TTC549 (cell line): Measurements from ENCODE around the gene RAB39B.
"Not testable (repeated sequence)": the region's sequence is repeated elsewhere in the genome, so short reads cannot be mapped to it uniquely, and the experiment has no call there.

Experiments
- FAIRE-seq: peaks from 2 replicates; lab custom pipeline; 2012; peaks lifted over from hg19 to GRCh38; lab: Jason Lieb, UNC

Gene RAB39B, protein sequence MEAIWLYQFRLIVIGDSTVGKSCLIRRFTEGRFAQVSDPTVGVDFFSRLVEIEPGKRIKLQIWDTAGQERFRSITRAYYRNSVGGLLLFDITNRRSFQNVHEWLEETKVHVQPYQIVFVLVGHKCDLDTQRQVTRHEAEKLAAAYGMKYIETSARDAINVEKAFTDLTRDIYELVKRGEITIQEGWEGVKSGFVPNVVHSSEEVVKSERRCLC

GRCh38 chrX:155263854-155264628, at the start of gene RAB39B:
RAB39B (minus strand) TSS chrX:155264491; CDS start chrX:155264288, 203 bp downstream.
- no peak for FAIRE-seq

DNA sequence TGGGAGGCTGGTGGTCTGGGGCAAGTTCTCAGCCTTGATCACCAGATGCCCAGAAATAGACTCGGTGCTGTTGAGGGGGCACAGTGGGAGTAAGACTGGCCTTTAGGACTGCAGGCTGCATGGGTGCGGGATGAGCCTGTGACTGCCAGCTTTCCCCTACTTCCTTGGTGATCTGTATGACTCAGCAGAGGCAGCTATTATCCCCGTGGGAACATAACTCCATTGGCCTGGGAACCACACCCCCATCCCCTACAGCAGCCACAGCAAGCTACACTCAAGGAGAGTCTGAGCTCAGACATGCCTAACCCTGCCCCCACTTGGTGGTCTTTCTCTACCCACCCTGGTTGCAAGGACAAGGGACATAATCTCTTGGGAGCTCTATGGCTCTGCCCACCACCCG, 49.5 kb upstream of the RAB39B start:
- FAIRE-seq = no peak

- FAIRE-seq = no peak
These were observed 29.5 kb upstream of the RAB39B start for GRCh38 chrX:155293771-155294170.

DNA sequence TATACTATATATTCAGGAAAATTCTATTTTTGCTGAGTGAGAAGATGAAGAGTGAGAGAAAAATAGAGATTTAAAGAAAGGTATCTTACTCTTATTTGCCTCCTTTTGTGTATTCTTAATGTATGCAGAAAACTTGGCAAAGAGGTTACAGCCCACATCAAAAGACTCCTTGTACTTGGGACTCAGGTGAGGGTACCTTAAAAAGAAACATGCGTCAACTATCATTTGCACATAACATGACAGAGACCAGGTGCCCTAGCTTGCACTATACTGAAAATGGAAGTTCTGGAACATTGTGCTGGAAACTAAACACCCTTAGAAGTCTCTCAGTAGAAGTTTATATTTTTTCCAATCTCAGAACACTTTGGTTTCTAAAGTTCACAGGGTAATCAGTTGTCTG, 15.6 kb upstream of the RAB39B start:
- FAIRE-seq = no peak

- FAIRE-seq = no peak
These were observed 6.7 kb upstream of the RAB39B start for GRCh38 chrX:155270969-155271368.

DNA sequence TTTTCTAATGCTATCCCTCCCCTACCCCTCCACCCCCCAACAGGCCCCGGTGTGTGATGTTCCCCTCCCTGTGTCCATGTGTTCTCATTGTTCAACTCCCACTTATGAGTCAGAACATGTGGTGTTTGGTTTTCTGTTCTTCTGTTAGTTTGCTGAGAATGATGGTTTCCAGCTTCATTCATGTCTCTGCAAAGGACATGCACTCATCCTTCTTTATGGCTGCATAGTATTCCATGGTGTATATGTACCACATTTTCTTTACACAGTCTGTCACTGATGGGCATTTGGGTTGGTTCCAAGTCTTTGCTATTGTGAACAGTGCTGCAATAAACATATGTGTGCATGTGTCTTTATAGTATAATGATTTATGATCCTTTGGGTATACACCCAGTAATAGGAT, 3.7 kb upstream of the RAB39B start:
- not testable (repeated sequence) for FAIRE-seq

- no peak for FAIRE-seq
These were observed 2.1 kb upstream of the RAB39B start for GRCh38 chrX:155266439-155266838.

DNA sequence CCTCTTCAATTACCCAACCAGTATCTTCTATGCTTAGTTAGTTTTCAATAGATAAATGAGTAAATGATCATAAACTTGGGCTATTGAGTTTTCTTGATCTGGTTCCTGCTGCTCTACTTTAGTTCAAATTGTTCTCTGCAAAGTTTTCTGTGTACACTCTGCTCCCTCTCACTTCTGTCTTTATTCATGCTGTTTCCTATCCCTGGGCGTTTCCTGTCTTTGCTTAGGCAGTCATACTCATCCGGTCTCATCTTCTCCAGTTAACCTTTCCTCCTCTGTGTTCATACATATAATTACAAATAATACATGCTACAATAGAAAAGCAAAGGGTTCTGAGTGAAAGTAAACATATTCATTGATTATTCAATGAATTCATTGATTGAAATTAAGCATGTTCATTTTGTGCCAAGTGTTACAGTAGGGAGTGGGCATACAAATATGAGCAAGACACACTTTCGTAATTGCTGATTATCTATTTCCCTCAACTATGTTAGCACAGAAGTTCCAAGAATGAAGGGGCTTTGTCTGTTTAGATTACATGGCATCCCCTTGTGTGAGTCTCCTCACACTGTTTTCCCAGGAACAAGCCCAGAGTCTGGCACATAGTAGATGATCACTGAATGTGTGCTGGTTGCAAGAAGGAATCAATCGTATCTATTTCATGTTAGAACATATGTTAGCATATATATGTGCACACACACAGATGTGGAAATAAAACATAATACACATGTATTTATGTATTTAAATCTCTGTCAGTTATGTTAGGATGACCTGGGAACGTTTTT, 1.1 kb downstream of the RAB39B start:
- FAIRE-seq = no peak

DNA sequence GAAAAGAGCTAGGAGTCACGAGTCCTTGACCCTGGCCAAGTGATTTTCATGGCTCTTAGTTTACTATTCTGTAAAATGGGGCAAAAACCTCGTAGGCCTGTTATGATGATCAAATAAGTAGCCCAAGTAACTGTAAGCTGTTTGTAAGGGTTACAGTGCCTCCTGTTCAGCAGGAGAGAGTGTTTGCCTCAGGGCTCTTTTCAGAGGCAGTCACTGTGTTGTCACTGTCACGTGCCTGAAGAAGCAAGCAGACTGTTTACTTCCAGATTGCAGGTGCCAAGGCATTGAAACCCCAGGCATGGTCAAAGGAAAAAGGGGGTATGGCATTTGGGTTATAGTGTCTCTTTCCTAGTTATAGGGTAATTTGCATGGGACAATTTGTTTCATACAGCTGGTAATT, 4.5 kb downstream of the RAB39B start:
- FAIRE-seq = no peak

- FAIRE-seq = no peak
These were observed 12.9 kb downstream of the RAB39B start for GRCh38 chrX:155251391-155251790.

GRCh38 chrX:155247497-155247896, 16.8 kb downstream of the RAB39B start:
- no peak for FAIRE-seq

GRCh38 chrX:155246748-155247147, 17.5 kb downstream of the RAB39B start:
- FAIRE-seq = no peak

DNA sequence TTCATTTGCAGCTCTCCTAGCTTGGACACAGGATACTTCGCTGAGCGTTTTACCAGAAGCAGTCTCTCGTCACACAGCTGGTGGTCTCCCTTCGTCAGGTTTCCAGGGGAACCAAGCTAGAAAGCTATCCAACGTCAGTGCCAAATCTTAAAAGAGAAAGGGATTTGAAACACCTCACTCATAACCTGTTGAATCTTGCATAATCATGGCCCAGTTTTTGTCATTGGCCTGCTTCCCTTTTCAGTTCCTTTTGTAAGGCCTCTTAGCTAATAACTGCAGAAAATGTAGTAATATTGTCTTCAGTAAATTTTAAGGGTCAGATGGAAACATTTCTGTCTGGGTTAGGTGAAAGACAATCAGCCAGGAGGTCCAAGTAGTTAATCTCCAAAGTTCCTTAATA, 22.0 kb downstream of the RAB39B start:
- FAIRE-seq = no peak

DNA sequence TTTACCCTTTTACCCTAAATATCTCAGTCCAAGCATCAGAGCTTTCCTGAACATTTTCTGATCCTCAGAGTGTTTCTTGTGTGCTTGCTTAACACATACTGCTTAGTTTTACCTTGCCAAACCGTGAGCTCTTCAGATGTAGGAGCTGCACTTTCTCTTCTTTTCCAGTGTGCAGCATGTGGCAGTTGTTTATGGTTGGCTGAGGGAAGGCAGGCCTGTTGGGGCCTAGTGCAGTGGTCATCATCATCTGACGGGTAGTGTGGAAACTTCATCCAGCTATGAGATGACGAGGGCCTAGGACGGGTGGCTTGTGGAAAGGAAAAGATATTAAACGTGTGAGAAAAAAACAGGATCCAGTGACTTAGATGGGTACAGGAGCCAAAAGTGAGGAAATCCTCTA, 26.6 kb downstream of the RAB39B start:
- no peak for FAIRE-seq

DNA sequence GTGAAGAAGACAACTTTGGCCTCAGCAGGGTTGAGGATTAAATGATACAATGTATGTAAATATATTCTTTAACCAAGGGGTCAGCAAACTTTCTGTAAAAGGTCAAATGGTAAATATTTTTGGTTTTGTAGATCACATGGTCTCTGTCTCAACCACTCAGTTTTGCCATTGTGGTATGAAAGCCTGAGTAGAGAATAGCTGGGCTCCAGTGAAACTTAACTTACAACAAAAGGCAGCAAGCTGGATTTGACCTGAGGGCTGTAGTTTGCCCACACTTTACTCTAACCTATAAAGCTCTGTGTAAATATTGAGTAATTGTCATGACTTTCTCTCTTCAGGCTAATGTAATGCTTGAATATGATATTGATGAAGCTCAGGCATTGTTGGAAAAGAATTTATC, 28.4 kb downstream of the RAB39B start:
- FAIRE-seq = no peak

DNA sequence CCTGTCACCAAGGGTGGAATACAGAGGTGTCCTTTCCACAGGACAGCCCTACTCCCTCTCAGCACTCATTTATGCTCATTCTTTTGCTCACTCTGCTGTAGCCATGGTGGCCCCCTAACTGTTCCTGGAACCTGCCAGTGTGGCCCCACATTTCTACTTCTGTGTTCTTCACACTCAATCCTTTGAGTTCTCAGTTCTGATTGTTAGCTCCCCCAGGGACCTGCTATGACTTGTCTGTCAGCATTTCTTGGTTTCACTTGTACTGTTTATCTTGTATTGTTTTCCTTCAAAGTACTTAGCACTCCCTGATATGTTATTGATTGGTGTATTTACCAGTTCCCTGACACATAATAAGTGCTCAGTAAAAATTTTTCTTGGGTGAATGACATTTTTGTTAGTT, 33.1 kb downstream of the RAB39B start:
- FAIRE-seq = no peak

GRCh38 chrX:155225774-155226173, 38.5 kb downstream of the RAB39B start:
- FAIRE-seq = no peak

DNA sequence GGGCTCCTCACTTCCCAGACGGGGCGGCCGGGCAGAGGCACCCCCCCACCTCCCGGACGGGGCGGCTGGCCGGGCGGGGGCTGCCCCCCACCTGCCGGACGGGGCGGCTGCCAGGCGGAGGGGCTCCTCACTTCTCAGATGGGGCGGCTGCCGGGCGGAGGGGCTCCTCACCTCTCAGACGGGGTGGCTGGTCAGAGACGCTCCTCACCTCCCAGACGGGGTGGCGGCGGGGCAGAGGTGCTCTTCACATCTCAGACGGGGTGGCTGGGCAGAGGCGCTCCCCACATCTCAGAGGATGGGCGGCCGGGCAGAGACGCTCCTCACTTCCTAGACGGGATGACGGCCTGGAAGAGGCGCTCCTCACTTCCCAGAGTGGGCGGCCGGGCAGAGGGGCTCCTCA, 40.5 kb downstream of the RAB39B start:
- FAIRE-seq = not testable (repeated sequence)

DNA sequence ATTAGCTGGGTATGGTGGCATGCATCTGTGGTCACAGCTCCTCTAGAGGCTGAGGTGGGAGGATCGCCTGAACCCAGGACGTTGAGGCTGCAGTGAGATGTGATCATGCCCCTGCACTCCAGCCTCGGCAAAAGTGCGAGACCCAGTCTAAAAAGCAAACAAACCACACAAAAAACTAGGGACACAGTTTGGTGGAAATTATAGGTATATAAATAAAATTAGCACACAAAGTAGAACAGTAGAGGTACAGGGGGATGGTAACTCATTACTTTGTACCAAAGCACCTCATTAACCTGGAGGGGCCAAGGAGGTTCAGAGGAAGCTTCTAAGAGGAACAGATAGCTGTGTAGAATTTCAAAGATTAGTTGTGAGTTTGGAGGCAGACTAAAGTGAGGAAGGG, 42.9 kb downstream of the RAB39B start:
- FAIRE-seq = no peak

GRCh38 chrX:155218777-155219176, 45.5 kb downstream of the RAB39B start:
- no peak for FAIRE-seq

DNA sequence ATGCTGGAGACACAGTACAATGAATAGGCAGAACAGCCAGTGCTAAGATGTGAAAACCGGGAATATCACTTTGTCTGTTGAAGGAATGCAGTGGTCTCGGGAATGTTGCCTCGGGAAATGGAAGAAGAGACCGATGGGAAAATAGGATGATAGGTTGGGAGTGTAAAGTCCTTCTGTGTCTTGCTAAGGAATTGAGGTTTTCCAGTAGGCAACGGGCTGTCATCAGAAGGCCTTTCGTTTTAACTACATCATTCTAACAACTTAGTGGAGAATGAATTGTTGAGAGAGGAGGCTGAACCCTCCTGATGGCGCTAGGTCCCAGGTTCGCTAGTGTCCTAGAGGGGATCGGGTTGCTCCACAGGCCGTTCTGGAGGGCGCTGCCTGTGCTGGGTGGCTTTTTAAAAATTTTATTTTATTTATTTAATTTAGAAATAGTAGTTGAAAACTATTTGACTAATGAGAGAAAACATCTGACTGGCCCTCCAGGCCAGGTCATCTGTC, 47.3 kb downstream of the RAB39B start:
- no peak for FAIRE-seq

DNA sequence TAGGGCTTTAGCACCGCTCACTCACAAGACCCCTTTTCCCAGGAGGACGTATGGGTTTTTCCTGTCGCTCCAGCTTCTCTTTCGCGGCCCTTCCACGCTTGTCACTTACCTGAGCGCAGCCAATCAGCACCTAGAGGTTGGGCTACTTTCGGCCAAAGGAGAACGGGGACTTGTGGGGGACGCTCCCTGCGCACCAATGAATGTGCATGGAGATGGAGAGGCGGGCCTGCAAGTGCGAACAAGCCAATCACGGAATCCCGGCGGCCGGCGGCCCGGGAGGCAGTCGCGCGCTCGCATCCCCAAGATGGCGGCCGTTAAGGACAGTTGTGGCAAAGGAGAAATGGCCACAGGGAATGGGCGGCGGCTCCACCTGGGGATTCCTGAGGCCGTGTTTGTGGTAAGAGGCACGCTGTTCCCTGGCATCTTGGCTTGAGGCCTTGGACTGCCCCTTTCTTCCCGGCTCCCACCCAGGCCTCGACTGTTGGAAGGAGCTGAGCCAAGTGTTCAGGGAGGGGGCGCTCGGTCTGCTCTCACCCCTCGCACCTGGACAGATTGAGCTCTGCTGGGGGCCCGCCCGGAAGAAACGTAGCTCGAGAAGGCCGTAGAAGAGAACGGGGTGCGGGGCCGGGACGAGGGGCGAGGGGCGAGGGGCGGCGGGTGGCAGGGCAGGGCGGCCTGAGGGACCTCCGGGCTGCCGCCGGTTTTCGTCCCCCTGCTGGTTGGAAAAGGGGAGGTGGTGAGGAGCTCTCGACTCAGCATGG, 47.9 kb downstream of the RAB39B start, which contains the start of gene VBP1:
Gene VBP1, plus strand, starts transcription at position 282 of the 761 bp plus-strand sequence. Its CDS starts 23 bp downstream, at position 305.
- FAIRE-seq = peak; percentile 63
